ENCODE measurements around the gene CPO.
A peak's percentile ranks its signal among the peaks of the same experiment; 100 is the strongest.

CPO gene

GRCh38 chr2:206939340-206939739, at the start of gene CPO:
TSS of gene CPO (plus strand) at chr2:206939518. CDS start at chr2:206939600, 82 bp downstream.
- Histone ChIP-seq H2AFZ (ENCODE audit: low read length) (no peak within 1 kb of the TSS), H3K9me2 (replicated peaks; ENCODE audit: low read depth, low read length) (no peaks in the 10 kb centered on the region), H3K36me3 (ENCODE audit: insufficient read depth, low read length) (no peaks in the 10 kb centered on the region), H3K9ac (ENCODE audit: low read depth, low read length, poor library complexity, severe bottlenecking) (no peak within 1 kb of the TSS), H3K9me3 (ENCODE audit: insufficient read depth, low read depth, low read length) (no peaks in the 10 kb centered on the region), H3K4me3 (ENCODE audit: low read length, poor library complexity, severe bottlenecking) (no peak within 1 kb of the TSS), H3K4me1 (ENCODE audit: insufficient read depth, low read length, poor library complexity, severe bottlenecking) (no peaks in the 10 kb centered on the region), H3F3A (ENCODE audit: low read depth) (no peaks in the 10 kb centered on the region), H3K4me2 (ENCODE audit: low read depth, low read length, poor library complexity, severe bottlenecking) (no peak within 1 kb of the TSS), H3K79me2 (ENCODE audit: insufficient read depth, low read length) (no peaks in the 10 kb centered on the region), H4K20me1 (ENCODE audit: insufficient read depth, low read length, poor library complexity, severe bottlenecking) (no peaks in the 10 kb centered on the region), H3K27me3 (ENCODE audit: insufficient read depth, low read length, poor library complexity, severe bottlenecking) (no peaks in the 10 kb centered on the region)
- TF ChIP-seq CTCF (conservative IDR thresholded peaks at IDR 0.05; ENCODE audit: low read length) (no peak), EZH2phosphoT487 (IDR thresholded peaks at IDR 0.05; ENCODE audit: borderline replicate concordance) (no peak)

- Histone ChIP-seq H3K79me2 (ENCODE audit: insufficient read depth, low read length) (no peaks in the 10 kb centered on the region), H3K9ac (ENCODE audit: low read depth, low read length, poor library complexity, severe bottlenecking) (no peak overlapping the region), H4K20me1 (ENCODE audit: insufficient read depth, low read length, poor library complexity, severe bottlenecking) (no peaks in the 10 kb centered on the region), H3K4me1 (ENCODE audit: insufficient read depth, low read length, poor library complexity, severe bottlenecking) (peaks cover 19% of the 10 kb centered on the region), H3K9me2 (replicated peaks; ENCODE audit: low read depth, low read length) (no peaks in the 10 kb centered on the region), H3F3A (ENCODE audit: low read depth) (no peaks in the 10 kb centered on the region), H3K36me3 (ENCODE audit: insufficient read depth, low read length) (no peaks in the 10 kb centered on the region), H3K27me3 (ENCODE audit: insufficient read depth, low read length, poor library complexity, severe bottlenecking) (no peaks in the 10 kb centered on the region), H3K4me3 (ENCODE audit: low read length, poor library complexity, severe bottlenecking) (no peak overlapping the region), H2AFZ (ENCODE audit: low read length) (no peak overlapping the region), H3K4me2 (ENCODE audit: low read depth, low read length, poor library complexity, severe bottlenecking) (peak overlapping the region; percentile 55), H3K9me3 (ENCODE audit: insufficient read depth, low read depth, low read length) (no peaks in the 10 kb centered on the region)
- no peak for TF ChIP-seq CTCF (conservative IDR thresholded peaks at IDR 0.05; ENCODE audit: low read length)
- no peak for TF ChIP-seq EZH2phosphoT487 (IDR thresholded peaks at IDR 0.05; ENCODE audit: borderline replicate concordance)
Measured at GRCh38 chr2:206890179-206890578, 49.1 kb upstream of the CPO start.

GRCh38 chr2:206890926-206891325, 48.4 kb upstream of the CPO start:
- no peak overlapping the region for H2AFZ ChIP-seq (ENCODE audit: low read length)
- H3K4me3 ChIP-seq (ENCODE audit: low read length, poor library complexity, severe bottlenecking), result peak overlapping the region; percentile 26
- H3K9me2 ChIP-seq (replicated peaks; ENCODE audit: low read depth, low read length), result no peaks in the 10 kb centered on the region
- H3K36me3 ChIP-seq (ENCODE audit: insufficient read depth, low read length), result no peaks in the 10 kb centered on the region
- H3K4me2 ChIP-seq (ENCODE audit: low read depth, low read length, poor library complexity, severe bottlenecking), result peak overlapping the region; percentile 55
- H3K79me2 ChIP-seq (ENCODE audit: insufficient read depth, low read length), result no peaks in the 10 kb centered on the region
- no peaks in the 10 kb centered on the region for H3F3A ChIP-seq (ENCODE audit: low read depth)
- no peaks in the 10 kb centered on the region for H3K27me3 ChIP-seq (ENCODE audit: insufficient read depth, low read length, poor library complexity, severe bottlenecking)
- H3K4me1 ChIP-seq (ENCODE audit: insufficient read depth, low read length, poor library complexity, severe bottlenecking), result peaks cover 19% of the 10 kb centered on the region
- no peak overlapping the region for H3K9ac ChIP-seq (ENCODE audit: low read depth, low read length, poor library complexity, severe bottlenecking)
- no peaks in the 10 kb centered on the region for H4K20me1 ChIP-seq (ENCODE audit: insufficient read depth, low read length, poor library complexity, severe bottlenecking)
- TF ChIP-seq EZH2phosphoT487 (IDR thresholded peaks at IDR 0.05; ENCODE audit: borderline replicate concordance) (no peak), CTCF (conservative IDR thresholded peaks at IDR 0.05; ENCODE audit: low read length) (no peak)
- H3K9me3 ChIP-seq (ENCODE audit: insufficient read depth, low read depth, low read length), result no peaks in the 10 kb centered on the region

Measured in Loucy (cell line).